A204.1 (cell line): ENCODE measurements around the gene TRIM71.
"Not testable (repeated sequence)": the region's sequence is repeated elsewhere in the genome, so short reads cannot be mapped to it uniquely, and the experiment has no call there.

Source experiments
- FAIRE-seq: peaks from 2 replicates; lab custom pipeline; 2012; peaks lifted over from hg19 to GRCh38; lab: Jason Lieb, UNC

The TRIM71 gene

DNA sequence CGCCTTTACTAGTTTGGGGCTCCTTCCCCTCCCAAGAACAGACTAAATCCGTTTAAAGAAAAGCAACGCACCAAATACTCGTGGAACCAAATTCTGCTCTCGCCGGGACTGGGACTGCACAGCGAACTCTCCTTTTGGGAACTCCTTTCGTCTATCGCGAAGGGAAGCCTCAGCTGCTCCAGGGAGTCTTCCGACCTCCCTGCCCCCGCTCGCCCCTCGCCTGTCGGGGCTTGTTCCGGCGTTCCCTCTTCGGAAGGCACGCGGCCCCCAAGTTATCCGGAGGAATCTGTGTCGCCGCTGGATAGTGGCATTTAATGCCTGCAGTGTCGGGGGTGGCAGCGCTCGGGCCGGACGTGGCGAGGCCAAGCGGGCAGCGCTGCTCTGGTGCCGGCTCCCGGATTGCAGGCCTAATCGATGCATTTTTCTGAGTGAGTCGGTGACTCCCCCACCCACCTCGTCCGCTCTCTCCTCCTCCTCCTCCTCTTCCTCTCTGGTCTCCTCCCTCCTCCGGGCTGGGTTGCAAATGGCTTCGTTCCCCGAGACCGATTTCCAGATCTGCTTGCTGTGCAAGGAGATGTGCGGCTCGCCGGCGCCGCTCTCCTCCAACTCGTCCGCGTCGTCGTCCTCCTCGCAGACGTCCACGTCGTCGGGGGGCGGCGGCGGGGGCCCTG lies at the start of gene TRIM71:
TRIM71 (plus strand) TSS at position 440 of the 671 bp plus-strand sequence; CDS start at position 524, 84 bp downstream.
- no peak for FAIRE-seq

DNA sequence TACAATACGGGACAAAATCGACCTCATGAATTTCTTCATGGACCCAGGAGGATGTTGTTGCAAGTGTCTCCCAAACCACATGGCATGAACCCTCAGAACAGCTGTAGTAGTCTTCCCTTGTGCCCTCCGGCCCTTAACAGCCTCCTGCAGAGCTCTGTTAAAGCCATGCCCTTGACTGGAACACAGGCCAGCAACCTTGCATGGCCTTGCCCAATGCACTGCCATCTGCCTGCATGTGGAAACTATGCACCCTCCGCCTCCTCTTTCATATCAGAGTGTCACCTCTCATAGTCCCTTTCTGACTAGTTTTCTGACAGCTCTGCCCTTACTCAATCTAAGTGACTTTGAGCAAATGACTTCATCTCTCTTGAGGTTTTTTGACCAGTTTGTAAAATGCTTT lies 39.4 kb upstream of the TRIM71 start:
- no peak for FAIRE-seq

DNA sequence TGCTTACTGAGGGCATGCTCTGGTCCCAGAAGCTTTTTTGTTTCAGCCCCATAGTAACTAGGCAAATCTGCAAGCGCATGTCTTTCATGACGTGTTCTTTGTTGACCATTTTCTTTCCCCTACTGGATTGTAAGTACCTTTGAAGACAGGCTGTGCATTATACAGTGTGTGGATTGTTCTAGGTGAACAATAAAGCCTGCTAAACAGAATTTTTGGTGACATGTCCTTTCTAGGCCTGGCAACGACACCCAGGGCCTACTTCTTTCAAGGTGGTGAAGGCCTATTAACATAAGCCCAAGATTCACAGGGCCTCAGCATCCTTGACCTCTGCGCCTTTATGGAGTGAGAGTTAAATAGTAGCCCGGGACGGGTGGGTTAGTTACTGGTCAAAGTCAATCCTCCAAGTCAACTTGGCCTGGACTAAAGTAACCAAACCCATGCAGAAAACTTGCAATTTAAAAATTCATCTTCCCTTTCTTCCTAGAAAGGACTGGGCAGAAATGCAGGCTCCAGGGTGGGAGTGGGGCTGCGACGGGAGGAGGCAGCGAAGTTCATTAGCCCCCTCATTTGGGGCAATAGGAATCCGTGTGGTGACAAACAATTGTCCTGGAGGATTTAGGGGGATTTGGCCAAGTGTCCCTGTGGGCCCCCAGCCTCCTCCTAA lies 37.6 kb upstream of the TRIM71 start:
- no peak for FAIRE-seq

DNA sequence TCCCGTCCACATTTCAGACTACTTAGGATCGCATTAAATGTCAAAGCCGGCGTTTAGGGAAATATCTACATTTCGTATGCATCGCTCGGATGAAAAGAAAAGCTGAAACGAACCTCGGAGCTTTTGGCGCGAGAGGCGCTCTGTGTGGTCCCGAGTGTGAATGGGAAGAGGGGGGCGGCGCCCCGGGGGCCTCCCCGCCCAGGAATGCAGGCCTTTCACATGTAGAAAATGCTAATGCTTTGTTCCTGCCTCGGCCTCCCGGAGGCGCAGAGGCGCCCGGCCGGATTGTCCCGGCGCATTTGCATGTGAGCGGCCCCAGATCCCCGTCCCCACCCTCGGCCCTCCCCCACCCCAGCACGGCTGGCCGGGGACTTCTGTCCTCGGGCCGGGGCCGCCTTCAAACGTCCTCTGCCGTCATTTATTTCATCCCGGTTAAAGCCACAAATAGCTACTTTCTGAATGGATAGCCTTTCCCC lies 37.0 kb upstream of the TRIM71 start:
- FAIRE-seq, result no peak

DNA sequence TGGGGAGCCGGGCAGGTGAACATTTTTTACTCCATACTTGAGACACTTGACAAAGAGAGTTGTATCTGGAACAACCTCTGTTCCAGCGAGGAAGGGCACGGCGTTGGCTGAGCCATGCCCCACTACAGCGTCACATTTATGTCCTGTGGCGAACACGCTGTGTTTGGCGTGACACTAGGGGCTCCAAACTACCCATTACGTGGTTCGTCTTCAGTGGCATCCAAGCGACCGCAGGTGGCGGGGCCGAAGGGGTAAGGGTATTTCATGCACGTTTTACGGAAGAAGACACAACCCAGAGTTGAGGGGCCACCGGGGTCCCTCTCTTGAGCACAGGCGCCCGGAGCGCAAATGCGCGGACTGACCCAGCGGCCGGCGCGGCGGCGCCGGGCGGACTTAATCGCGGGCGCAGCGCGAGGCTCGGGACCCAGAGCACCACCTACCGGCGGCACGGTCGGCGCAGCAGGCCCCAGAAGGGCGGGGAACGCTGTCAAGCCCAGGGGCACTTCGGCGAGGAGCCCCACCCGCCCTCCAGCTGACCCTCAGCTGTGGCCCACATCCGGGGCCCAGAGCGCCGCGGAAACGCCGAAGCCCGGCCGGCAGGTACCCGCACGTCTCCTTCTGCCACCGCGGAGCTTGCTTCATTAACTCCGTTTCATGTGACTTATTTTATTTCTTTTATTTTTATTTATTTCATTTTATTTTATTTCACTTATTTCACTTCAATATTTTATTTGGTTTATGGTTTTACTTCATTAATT lies 36.4 kb upstream of the TRIM71 start:
- no peak for FAIRE-seq

DNA sequence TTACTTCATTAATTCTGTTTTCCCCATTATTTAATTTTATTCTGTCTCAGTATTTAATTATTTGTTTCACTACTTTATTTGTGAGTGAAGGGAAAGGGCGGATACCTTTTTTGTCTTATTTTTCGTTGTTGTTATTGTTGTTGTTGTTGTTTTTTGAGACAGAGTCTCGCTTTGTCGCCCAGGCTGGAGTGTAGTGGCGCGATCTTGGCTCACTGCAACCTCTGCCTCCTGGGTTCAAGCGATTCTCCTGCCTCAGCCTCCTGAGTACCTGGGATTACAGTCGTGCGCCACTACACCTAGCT lies 35.9 kb upstream of the TRIM71 start:
- FAIRE-seq, result not testable (repeated sequence)

DNA sequence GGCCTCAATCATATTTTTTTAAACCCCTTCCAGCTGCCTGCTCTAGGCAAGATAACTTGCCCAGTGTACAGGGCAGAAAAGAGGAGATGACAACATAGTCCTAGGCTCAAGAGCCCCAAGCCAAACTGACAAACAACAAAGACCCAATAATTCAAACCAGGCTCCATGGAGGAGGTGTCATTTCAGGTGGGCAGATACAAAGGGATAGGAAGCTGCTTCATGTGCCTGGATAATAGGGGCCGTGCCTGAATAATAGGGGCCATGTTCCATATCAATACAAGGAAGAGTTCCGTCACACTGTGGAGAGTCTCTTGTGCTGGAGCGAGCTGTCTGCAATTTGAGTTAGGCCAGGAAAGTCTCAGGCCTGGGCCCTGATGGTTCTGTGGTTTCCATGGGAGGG lies 35.4 kb upstream of the TRIM71 start:
- FAIRE-seq, result no peak

DNA sequence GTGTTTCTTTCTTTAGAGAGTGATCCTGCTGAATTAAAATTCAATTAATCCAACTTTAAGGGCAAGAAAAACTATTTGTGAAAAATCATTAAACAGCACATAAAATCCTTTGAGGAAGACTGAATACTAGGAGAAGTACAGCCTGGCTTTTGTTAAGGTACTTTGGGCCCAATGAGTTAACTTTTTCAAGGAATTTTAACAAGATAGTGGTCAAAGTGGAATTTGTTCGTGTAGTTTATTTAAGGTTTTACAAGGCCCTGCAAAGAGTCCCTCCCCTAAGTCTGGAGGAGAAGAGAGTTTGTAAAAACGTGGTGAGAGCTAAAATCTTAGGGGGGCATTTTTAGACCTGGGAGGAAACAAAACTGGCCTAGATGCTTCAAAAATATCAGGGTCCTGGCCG lies 26.0 kb upstream of the TRIM71 start:
- FAIRE-seq, result no peak

DNA sequence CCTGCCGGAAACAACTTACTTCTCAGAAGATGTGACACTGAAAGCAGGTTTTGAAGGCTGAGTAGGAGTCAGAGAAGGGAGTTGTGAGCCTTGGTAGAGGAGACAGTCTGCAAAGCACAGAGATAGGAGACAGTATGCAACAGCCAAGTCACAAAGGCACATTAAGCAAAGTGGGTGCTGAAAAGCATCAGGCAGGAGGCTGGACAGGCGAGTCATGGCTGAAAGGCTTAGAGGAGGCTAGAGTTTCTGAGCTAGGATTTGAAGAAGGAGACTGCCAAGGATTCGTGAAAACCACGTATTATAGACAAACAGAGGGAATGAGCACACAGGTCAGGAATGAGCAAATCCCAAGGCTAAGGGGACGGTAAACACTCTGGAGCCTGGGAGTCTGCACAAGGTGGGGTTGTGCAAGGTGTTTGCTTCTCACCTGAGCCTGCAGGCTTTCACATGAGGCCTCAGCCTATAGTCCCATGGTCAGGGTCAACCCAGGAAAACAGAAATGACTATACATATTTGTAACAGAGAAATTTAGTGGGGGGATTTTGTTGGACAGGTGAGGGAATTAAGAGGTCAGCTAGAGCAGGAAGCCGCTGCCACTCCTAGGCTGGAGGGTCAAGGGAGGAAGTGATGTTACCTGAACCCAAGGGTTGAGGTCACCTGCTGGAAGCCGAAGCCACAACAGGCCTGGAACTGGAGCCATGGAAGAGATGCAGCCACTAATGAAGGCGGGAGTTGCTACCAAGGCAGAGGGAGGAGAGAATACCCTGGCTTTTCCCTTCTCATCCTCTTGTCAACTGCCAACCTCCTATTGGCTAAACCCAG lies 23.1 kb upstream of the TRIM71 start:
- FAIRE-seq, result no peak

DNA sequence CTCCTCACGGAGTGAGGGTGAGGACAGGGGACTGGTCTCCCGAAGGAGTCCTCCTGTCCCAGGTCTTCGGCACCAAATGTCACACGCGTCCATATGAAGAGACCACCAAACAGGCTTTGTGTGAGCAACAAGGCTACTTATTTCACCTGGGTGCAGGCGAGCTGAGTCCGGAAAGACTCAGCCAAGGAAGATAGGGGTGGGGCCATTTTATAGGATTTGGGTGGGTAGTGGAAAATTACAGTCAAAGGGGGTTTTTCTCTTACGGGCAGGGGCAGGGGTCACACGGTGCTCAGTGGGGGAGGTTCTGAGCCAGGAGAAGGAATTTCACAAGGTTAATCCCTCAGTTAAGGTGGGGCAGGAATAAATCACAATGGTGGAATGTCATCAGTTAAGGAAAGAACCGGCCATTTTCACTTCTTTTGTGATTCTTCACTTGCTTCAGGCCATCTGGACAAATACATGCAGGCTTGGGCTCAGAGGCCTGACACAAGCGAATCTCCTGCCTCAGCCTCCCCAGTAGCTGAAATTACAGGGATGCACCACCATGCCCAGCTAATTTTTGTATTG lies 21.3 kb upstream of the TRIM71 start:
- FAIRE-seq, result not testable (repeated sequence)

DNA sequence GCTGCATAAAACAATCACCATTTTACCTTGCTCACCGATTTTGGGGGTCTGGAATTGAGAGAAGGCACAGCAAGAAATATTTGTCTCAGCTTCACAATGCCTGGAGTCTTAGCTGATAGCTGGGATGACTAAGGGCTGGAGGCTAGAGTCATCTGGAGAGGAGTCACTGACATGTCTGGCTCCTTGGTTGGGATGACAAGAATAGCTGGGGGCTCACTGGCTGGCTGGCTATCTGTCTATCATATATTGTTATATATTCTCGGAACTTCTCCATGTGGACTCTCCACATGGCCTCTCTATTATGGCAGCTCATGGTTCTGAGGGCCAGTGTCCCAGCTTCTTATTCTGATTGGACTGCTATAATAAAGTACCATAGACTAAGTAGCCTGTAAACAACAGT lies 20.0 kb upstream of the TRIM71 start:
- no peak for FAIRE-seq

DNA sequence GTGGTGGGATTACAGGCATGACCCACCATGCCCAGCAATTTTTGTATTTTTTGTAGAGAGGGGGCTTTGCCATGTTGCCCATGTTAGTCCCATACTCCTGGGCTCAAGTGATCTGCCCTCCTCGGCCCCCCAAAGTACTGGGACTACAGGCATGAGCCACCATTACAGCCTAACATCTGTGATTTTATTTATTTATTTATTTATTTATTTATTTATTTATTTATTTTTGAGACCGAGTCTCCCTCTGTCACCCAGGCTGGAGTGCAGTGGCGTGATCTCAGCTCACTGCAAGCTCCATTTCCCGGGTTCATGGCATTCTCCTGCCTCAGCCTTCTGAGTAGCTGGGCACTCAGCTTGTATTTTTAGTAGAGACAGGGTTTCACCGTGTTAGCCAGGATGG lies 16.4 kb upstream of the TRIM71 start:
- not testable (repeated sequence) for FAIRE-seq

DNA sequence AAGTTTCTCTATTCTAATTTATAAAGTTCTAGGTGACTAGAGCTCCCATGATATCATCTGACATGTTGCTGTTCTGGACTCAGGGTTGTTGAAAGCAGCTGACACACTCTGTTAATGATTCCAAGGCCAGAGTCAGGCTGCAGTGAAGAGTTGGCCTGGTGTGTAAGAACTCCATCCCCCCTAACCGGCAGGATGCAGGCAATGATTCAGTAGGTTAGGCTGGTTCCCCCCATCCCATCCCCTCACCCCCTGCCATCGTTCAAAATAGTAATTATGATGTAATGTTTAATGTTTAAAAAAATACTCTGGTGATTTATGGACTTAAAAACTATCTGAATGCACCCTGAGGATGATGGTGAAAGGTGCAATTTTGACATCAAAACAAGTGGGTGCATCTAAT lies 4.6 kb upstream of the TRIM71 start:
- no peak for FAIRE-seq

DNA sequence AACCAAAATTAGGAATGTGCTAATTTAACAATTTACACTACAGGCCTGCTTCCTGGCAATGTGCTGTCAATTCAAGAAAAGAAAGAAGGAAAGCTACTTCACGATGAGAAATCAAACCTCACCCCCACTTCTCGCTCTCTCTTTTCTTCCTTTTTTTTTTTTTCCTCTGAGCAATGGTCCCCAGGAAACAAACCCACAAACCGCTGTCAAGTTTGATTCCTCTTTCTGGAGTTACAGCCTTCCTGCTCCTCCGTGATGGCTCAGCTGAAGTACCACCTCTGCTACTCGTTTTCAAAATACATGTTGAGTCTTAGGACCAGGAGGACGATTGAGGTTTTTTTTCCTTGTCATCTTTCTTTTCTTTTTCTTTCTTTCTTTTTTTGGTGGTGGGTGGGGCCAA lies 3.4 kb upstream of the TRIM71 start:
- FAIRE-seq, result no peak

DNA sequence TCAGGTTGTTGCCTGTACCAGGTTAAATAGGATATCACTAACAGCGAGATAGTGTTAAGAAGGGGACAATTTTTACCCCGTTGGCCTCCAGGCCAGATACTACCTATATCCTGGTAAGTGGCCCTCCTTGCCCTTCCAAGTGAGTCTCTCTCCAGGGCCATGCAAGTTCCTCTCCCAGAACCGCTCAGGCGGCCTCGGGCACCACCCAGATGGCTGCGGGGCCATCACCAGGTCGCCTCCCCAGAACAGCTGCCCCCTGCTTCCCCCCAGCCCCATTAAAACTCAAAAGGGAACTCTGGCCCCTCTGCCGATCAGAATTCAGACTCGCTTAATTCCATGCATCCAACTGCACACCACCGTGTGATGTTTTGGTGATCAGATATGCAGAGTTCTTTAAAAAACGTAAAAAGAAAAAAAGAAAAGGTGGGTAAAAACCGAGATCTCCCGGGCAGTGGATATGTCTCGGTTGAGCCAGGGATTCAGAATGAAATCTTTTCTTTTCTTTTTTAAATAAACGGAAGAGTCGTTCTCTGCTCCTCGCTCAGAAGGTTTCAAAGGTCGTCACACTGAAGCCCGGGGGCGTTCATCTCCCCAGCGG lies 1.9 kb upstream of the TRIM71 start:
- no peak for FAIRE-seq

DNA sequence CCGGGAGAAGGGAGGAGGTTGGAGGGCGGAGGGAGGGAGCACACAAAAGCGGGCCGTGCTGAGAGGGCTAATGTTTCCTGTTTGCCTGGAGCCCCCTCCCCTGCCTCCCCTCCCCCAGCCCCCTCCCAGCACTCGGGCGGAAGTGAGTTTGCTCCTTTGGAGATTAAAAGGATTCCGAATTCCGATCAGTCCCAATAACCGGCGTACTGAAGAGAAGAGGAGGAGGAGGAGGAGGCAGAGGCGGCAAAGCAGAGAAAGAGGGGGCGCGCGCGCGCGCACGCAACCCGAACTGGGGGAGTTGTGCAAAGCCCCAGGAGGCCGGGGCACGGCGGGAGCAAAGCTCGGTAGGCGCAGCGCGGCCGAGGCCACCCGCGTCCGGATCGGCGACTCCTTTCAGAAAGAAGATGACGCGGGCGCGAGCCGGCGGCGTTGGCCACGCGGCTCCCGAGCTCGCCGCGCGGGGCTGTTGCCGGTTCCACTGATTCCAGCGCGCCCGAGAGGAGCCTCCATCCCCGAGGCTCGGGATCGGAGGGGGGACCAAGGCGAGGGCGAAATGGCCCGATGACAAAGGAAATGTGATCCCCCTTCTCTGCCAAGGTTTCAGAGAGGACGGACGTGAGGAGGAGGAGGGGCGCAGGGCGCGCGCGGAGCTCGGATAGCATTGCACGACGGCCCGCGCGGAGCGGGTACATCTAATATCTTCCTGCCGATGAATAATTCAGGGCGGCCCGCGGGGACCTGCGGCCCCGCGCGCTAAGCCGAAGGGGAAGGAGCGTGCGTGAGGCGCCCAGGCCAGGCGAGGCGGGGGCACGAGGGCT lies 1.1 kb upstream of the TRIM71 start:
- no peak for FAIRE-seq

DNA sequence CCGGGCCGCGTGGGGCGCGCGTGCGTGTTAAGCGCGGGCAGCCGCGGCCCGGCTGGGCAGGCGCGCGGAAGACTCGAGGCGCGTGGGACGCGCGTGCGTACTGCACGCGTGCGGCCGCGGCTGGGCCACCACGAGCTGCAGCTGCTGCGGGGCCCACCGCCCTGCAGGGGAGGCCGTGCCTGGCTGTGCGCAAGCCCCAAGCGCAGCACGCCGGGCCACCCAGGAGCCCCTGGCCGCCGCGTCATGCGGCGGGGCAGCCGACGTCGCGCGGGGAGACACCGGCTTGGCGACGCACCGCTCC lies 590 bp upstream of the TRIM71 start:
- FAIRE-seq, result no peak

DNA sequence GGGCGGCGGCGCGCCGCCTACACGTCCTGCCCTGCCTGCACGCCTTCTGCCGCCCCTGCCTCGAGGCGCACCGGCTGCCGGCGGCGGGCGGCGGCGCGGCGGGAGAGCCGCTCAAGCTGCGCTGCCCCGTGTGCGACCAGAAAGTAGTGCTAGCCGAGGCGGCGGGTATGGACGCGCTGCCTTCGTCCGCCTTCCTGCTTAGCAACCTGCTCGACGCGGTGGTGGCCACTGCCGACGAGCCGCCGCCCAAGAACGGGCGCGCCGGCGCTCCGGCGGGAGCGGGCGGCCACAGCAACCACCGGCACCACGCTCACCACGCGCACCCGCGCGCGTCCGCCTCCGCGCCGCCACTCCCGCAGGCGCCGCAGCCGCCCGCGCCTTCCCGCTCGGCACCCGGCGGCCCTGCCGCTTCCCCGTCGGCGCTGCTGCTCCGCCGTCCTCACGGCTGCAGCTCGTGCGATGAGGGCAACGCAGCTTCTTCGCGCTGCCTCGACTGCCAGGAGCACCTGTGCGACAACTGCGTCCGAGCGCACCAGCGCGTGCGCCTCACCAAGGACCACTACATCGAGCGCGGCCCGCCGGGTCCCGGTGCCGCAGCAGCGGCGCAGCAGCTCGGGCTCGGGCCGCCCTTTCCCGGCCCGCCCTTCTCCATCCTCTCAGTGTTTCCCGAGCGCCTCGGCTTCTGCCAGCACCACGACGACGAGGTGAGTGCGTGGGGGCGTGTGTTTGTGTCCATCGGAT lies 602 bp downstream of the TRIM71 start:
- no peak for FAIRE-seq

DNA sequence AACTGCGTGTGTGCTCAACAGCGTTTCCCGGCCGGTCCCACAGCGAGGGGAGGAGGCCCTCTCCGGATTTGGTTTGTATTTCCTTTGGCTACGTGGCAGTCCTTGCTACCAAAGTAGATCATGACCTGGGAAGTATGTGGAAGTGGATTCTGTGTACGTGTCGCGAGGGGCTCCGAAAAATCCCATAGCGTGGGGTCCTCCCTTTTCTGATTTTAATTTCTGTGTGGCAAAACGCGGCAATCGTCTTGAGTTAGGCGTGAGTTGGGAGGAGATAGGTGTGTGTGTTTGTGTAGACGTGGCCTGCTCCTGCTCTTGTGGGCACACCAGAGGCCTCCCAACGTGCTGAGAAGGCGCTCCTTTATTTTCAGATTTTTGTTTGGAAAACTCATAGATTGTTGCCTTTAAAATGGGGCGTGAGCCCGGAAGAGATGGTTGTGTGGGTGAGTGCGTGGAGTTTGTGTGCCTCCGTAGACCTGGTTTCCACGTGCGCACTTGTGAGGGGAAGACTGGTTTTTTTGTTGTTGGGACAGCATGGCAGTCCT lies 1.2 kb downstream of the TRIM71 start:
- FAIRE-seq, result no peak
